Stimulated activated CD8-positive, alpha-beta memory T cell treated with anti-CD3 and anti-CD28 coated beads, Interleukin-7, amount 100 ng/mL, for 48 hours (primary cell): Measurements from ENCODE around the gene CCDC200.
"Not testable (repeated sequence)": the region's sequence is repeated elsewhere in the genome, so short reads cannot be mapped to it uniquely, and the experiment has no call there.

ENCODE experiments used
- DNase-seq, 2 donors: peaks; one replicate each; pipeline ENCODE4 v3.0.0-alpha.2; 2020; ENCODE audit warnings: low read depth in 1 of 2; ENCODE audit errors: extremely low read depth in 1 of 2

Gene CCDC200

DNA sequence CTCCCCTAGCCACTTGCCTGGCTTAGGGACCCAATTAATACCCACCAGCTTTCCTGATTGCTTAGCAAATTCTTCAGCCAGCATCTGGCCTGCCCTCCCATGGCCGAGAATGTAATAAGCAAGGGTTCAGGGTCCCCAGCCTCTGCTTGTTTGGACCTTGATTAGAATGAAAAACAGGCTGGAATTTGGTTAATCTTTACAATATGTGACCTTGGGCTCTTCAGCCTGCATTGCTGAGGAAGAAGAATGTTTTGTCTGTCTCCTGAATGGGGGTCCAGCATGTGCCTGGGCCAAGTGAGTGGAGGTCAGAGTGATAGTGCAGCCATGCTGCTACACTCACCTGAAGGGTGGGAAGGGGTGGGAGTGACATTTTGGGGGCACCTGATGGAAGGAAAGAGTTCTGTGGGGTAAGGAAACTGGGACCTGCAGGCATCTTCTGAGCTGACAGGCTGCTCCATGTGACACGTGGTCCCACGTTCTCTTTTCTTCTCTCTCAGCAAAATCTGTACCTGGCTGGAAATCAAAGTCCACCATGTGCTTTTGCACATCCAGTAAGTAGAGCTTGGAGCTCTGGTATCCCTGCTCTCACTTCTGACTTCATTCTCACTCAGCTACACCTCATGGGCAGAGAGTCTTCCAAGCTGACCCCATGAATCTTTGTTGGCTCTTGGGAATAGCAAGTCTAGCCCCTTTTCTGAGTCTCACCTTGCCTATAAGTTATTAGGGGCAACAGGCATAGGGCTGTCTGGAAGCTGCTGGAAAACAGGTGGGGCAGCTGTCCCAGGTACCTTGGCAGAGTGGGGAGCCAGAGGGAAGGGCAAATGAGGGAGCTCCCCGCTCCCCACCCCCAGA, 11.4 kb downstream of the CCDC200 start:
- DNase-seq = no peak

DNA sequence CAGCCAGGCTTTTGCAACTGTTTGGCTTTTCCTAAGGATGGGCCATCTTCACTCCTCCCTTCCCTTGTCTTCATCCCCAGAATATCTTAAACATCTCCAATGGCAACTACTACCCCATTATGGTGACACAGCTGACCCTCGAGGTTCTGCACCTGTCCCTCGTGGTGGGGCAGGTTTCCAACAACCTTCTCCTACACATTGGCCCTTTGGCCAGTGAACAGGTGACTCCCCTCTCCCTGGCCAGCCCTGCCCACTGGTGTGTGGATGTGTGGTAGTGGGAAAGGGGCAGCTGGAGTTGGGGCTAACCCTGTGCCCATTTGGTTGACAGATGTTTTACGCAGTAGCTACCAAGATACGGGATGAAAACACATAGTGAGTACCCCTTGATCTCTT, 12.1 kb downstream of the CCDC200 start:
- DNase-seq = no peak

DNA sequence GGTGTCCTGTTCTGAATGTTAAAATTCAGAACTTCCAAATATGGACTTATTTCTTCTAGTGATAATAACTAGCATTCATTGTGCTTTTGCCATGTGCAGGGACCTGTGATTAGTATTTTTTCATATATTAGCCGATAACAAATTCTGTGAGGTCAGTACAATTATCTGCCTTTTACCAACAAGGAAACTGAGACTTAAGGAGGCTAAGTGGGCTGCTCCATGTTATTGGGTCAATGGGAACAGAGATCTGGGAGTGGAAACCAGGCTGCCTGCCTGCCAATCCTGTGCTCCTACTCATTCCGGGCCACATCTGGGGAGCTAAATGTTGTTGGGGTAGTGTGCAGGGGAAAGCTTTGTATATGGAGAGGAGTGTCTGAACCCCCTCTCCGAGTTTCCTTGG, 13.1 kb downstream of the CCDC200 start:
- DNase-seq = no peak

DNA sequence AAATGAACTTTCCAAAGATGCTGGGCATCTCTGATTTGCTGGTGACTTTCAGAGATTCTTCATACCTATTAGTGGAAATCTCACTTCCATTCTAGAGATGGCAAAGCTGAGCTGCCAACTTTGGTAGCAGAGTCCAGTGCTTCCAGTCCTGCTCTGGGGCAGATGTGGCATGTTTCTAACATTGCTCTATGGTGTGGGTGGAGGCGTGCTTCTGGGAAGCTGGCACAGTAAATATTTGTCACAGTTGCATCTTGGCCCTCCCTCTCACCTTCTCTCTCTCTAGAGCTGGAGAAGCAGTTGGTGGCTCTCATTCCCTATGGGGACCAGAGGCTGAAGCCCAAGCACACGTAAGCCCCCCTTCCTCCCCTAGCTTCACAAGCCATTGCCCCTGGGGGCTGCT, 14.9 kb downstream of the CCDC200 start:
- DNase-seq = no peak

DNA sequence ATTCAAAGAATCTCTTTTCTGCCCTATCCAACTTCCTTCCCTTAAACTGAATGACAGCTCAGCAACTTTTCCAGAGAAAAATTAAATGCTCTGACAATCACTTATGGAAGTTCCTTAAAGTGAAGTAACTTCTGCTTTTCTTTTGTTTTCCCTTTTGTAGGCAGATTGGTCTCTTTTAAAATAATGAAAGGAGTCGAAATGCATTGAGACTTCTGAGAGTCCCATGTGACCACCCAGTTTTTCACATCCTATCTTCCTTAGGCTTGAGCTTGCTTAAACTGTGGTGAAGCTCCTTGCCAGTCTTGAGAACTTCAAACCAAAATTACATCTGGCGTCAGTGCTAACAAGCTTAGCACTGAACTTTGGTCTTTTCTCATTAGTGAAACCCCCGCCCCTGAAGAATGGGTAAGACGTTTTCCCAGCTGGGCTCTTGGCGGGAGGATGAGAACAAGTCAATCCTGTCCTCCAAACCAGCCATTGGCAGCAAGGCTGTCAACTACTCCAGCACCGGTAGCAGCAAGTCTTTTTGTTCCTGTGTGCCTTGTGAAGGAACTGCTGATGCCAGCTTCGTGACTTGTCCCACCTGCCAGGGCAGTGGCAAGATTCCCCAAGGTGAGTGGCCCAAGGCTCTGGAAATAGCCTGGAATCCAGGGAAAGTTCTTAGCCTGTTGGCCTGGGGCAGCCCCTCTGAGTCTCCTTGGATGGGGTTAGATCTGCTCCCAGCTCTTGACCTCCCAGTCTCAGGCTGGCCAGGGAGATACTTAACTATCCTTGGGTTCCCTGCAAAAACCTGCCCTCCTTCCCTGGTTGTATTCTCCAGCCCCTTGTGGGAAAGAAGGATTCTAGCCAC, 15.6 kb downstream of the CCDC200 start:
- no peak for DNase-seq

DNA sequence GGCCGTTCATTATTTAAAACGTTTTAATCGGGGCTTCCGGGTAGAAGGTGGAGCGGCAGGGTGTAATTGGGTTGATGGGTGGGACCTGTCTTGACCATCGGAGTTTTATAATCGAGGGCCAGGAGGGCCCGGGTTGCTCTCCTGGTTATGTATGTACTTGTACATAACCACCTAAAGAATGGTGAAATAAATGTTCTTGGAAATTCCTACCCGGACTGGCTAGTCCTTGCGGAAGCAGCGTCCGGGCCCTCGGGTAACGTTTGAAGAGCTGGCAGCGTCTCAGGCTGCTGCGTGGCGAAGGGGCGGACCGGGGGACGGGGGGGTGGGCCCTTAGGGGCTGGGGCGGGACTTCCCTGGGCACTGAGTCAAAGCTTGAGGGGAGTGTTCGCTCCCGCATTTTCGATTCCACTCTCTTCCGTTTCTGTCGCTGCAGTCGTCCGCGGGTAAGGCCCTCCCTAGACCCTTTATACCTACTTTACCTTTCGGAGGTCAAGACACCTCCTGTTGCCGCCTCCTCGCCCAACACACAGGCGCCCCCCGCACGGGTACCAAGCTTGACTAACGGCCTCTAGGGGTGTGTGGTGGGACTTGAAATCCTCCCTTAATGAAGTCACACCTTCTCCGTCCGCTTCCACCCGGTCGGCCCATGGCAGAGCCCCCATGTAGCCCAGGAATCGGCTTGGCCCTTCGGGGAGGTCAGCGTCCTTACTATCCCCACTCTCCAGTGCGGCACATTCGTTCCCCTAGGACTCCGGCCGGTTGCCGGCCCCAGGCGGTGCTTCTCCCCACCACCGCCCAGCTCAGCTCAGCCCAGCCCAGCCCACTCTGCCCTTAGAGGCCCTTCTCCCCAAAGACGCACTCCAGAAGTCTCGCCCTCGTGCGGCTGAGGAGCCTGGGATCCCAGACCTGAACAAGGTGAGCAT, 16.7 kb downstream of the CCDC200 start, which contains the start of gene TMEM106A:
TSS of gene TMEM106A (plus strand) at position 396 of the 923 bp plus-strand sequence. CDS start 1,167 bp downstream, outside the sequence.
- peak; percentile 59 to 60 for DNase-seq

DNA sequence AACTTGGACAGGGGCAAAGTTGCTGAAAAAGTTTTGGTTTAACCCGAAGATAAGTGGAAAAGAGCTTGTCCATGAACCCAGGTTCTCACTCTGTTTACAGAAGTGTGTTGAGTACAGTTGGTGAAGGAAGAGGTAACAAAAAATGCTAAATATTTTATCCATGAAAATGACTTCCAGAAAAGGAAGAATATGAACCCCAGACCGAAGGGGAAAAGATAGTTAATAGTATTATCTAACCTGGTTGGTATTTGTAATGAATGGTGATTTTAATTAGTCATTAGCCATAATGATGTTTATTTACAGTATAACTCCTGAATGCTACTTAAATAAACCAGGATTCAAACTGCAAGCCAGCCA, 17.3 kb downstream of the CCDC200 start:
- DNase-seq = no peak

DNA sequence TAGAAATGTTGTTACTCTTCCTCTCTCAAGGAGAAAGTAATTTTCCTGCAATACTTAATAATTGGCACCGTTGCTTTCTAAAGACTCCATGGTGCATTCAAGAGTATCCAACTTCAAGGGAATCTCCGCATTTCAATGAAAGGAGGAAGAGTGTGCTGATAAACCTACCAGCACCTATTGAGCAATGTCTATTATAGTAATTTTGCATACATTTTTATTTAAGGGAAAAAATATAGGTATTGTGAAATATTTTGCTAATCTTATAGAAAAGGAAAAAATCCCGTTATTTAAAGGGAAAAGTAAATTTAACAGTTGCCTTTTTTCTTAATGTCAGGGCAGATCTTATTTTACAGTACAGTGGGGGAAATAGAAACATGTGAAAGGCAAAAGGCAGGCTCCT, 17.8 kb downstream of the CCDC200 start:
- DNase-seq = no peak

DNA sequence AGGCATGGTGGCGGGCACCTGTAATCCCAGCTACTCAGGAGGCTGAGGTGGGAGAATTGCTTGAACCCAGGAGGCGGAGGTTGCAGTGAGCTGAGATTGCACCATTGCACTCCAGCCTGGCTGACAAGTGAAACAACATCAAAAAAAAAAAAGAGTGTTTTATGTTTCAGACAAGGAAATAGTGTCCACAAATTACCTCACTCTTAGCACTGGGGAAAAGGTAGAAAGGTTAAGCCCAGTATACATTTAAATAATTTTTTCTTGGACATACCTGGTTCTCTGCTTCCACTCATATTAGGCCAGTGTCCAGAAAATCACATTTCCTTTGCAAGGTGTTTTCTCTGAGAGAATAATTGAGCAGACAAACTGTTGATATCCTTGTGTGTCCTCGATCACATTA, 25.4 kb downstream of the CCDC200 start:
- not testable (repeated sequence) for DNase-seq

DNA sequence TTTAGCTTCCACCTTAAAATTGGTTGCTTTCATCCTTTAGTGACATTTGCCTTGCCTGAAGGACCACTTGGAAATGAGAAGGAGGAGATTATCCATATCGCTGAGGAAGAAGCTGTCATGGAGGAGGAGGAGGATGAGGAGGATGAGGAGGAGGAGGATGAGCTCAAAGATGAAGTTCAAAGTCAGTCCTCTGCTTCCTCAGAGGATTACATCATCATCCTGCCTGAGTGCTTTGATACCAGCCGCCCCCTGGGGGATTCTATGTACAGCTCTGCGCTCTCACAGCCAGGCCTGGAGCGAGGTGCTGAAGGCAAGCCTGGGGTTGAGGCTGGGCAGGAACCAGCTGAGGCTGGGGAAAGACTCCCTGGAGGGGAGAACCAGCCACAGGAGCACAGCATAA, 28.3 kb downstream of the CCDC200 start:
- peak in 1 of 2 donors; percentile 9 for DNase-seq

DNA sequence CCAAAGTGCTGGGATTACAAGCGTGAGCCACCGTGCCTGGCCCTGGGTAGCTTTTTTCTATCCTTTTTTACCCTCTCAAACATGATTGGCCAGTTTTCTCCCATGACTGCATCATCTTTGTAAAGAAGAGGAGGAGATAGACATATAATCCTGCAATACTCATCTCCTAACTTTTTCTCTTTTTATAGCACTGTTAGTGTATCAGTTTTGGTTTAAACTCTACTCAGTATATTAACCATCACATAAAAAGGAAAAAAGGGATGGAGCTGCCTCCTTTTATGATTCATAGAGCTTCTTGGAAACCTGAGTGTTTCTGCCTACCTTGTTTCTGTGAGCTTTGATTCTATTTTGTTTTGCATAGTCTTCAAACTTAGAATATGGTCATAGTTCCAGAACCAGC, 28.8 kb downstream of the CCDC200 start:
- DNase-seq = no peak

DNA sequence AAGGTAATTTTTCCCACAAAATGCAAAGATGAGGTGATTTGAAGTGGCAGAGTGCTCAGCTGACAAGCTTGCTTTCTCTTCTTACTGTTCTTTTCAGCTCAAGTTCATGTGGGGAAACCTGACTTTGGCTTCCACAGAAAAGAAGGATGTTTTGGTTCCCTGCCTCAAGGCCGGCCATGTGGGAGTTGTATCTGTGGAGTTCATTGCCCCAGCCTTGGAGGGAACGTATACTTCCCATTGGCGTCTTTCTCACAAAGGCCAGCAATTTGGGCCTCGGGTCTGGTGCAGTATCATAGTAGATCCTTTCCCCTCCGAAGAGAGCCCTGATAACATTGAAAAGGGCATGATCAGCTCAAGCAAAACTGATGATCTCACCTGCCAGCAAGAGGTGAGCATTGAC, 35.2 kb downstream of the CCDC200 start:
- DNase-seq = no peak

DNA sequence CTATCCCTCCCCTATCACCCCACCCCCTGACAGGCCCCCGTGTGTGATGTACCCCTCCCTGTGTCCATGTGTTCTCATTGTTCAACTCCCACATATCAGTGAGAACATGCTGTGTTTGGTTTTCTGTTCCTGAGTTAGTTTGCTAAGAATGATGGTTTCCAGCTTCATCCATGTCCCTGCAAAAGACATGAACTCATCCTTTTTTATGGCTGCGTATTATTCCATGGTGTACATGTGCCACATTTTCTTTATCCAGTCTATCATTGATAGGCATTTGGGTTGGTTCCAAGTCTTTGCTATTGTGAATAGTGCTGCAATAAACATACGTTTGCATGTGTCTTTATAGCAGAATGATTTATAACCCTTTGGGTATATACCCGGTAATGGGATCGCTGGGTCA, 41.8 kb downstream of the CCDC200 start:
- not testable (repeated sequence) for DNase-seq

DNA sequence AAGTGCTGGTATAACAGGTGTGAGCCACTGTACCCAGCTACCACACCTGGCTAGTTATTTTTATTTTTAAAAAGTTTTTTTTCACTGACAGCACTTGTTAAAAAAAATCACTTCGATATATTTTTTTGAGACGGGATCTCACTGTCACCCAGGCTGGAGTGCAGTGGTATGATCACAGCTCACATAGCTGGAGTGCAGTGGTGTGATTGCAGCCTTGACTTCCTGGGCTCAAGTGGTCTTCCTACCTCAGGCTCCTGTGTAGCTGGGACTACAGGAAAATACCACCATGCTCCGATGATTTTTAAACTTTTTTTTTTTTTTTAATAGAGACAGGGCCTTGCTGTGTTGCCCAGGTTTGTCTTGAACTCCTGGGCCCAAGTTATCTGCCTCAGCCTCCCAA, 44.5 kb downstream of the CCDC200 start:
- no peak for DNase-seq

DNA sequence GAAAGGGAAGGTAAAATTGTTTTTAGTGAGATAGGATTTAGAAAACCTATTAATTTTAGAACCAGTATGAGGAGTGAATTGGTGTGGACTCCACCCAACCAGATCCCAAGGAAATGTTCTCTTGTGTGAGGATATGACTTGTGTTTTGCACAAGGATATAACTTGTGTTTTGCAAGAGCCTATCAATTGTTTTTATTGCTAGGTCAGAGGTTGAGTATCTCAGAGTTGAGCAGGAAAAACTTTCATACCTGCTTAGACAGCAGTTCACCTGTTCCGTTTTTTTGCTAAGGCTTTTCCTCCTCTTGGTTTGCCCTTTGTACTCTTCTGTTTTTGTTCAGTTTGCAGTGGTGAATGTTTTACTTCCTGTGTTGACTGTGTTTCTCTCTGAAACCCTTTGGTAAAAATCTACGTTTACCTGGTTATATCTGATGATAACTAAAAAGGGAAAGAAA, 52.3 kb downstream of the CCDC200 start:
- no peak for DNase-seq

DNA sequence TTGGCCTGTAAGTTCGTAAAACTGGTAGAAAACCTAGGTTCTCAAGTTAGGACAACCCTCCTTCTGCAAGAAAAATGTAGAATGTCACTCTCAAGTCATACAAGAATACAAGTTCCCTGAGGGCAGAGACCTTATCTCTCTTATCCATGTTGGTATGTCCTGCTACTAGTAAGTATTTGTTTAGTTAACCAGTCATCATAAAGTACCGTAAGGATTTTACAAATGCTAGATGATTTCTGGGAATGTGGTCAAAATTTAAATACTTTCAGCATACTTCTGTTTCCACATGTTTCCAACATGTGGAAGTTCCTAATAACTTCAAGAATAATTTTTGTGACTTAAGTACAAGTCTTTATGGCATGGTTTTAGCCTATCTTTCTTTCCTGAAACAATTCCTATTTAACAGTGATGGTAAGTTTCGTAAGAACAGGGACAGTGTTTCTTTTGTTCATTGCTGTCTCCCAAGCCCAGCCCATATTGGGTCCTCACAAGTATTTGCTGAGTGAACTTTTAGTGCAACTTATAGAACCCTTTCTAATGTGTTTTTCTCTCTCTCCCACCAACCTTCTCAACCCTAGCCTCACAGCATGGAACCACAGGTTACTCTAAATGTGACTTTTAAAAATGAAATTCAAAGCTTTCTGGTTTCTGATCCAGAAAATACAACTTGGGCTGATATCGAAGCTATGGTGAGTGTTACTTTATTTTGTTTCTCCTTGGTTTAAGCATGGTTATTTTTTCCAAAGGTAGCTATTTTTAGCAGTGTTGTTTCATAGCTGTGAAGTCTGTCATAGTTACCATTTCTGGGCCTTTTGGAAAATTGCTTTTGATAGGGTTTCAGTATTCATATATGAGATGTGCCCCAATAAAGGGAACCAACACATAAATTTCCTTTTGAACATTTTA, 53.0 kb downstream of the CCDC200 start:
- no peak for DNase-seq

DNA sequence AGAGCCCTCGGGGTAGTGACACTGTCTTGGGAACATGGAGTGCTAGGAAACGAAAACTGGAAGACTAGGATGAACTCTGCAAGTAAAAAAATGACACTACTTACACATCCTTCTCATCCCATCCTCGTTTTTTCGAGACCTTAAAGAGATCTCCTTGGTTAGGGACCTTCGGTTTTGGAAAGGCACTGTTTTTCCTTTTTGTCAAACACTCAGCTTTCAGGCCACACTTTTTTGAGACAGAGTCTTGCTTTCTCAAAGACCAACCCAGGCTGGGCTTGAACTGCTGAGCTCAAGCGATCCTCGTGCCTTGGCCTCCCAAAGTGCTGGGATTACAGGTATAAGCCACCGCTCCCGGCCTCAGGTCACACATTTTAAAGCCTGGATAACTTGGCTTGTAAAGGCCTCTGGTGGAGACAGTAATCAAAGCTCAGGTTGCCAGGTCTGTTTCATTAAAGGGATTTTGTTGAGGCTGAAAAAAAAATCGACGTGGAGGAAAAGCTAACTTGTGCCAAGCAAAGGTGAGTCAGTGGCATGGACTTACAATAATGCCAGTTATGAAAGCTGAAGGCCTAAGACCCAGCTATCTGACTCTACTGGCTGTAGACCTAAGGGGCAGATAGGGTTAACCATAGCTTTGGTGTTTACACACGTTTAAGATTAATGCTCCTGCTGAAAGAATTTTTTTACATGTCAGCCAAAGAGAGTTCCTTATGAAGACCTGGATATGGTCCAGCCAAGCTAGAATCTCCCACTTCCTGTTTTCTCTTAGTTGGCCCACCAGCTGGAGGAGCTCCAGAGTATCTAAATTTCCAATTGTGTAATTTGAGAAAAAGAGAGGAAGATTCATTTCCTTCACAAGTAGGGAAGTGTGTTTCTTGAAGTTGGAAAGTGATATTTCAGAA, 56.6 kb downstream of the CCDC200 start:
- DNase-seq = no peak
